Stimulated activated CD4-positive, alpha-beta T cell treated with anti-CD3 and anti-CD28 coated beads, Interleukin-15, amount 100 ng/mL, for 48 hours (primary cell): ENCODE data around the gene GNG12.

Experiments
- DNase-seq, 2 donors: peaks; one replicate each; pipeline ENCODE4 v3.0.0-alpha.2; 2020; ENCODE audit warnings: low read depth in 2 of 2

Gene GNG12

GRCh38 chr1:67708606-67709005, 124.7 kb downstream of the GNG12 start:
- no peak for DNase-seq

GRCh38 chr1:67705735-67706453, 127.4 kb downstream of the GNG12 start:
- DNase-seq = no peak

- DNase-seq = no peak
Measured at GRCh38 chr1:67704351-67704750, 128.9 kb downstream of the GNG12 start.

- no peak for DNase-seq
Measured at GRCh38 chr1:67701876-67702275, 131.4 kb downstream of the GNG12 start.

GRCh38 chr1:67700692-67701410, 132.4 kb downstream of the GNG12 start:
- DNase-seq = peak in 1 of 2 donors; percentile 4

- no peak for DNase-seq
Measured at GRCh38 chr1:67700220-67700619, 133.0 kb downstream of the GNG12 start.

GRCh38 chr1:67696708-67697107, 136.6 kb downstream of the GNG12 start:
- DNase-seq = no peak

- no peak for DNase-seq
Measured at GRCh38 chr1:67695963-67696362, 137.3 kb downstream of the GNG12 start.

- no peak for DNase-seq
Measured at GRCh38 chr1:67691712-67692111, 141.6 kb downstream of the GNG12 start.

GRCh38 chr1:67690411-67690810, 142.9 kb downstream of the GNG12 start:
- DNase-seq = no peak

GRCh38 chr1:67690018-67690363, 143.3 kb downstream of the GNG12 start:
- no peak for DNase-seq

GRCh38 chr1:67689267-67690017, 143.8 kb downstream of the GNG12 start:
- no peak for DNase-seq

GRCh38 chr1:67688526-67689219, 144.6 kb downstream of the GNG12 start:
- DNase-seq = no peak

- no peak for DNase-seq
Measured at GRCh38 chr1:67687649-67688048, 145.6 kb downstream of the GNG12 start.

- DNase-seq = no peak
Measured at GRCh38 chr1:67687198-67687545, 146.1 kb downstream of the GNG12 start.

- DNase-seq = peak in 1 of 2 donors; percentile 30
Measured at GRCh38 chr1:67686267-67687197, 146.7 kb downstream of the GNG12 start.

GRCh38 chr1:67685558-67686266, 147.6 kb downstream of the GNG12 start:
- DNase-seq = peak; percentile 47 to 49

GRCh38 chr1:67685067-67685557, 148.2 kb downstream of the GNG12 start, which contains the start of gene GADD45A:
Gene GADD45A (plus strand): TSS chr1:67685201. CDS start chr1:67685495, 294 bp downstream.
- peak; percentile 90 to 94 for DNase-seq

GRCh38 chr1:67684526-67685066, 148.7 kb downstream of the GNG12 start:
- no peak for DNase-seq
